Measurements from ENCODE around the gene DNAJC30.

GRCh38 chr7:73716318-73716890 is 33.2 kb upstream of the DNAJC30 start:
- TF ChIP-seq POLR2A (IDR thresholded peaks at IDR 0.05; ENCODE audit: low read depth, low read length) (no peak), ASH2L (IDR thresholded peaks at IDR 0.05; ENCODE audit: borderline replicate concordance, low read depth) (no peak), POLR2AphosphoS5 (IDR thresholded peaks at IDR 0.05; ENCODE audit: low read length) (no peak), GABPA (IDR thresholded peaks at IDR 0.05; ENCODE audit: low read depth) (no peak), ZNF24 (IDR thresholded peaks at IDR 0.05) (no peak), EP300 (IDR thresholded peaks at IDR 0.05; ENCODE audit: borderline replicate concordance in 1 of 2, control insufficient read depth in 1 of 2, low read depth in 2 of 2, low read length in 2 of 2) (no peak), SIN3A (IDR thresholded peaks at IDR 0.05; ENCODE audit: low read depth, low read length) (no peak), CREB1 (IDR thresholded peaks at IDR 0.05; ENCODE audit: low read depth) (no peak), JUNB (IDR thresholded peaks at IDR 0.05) (no peak), FOXK2 (IDR thresholded peaks at IDR 0.05) (no peak)
- TF ChIP-seq, protein P1, sequence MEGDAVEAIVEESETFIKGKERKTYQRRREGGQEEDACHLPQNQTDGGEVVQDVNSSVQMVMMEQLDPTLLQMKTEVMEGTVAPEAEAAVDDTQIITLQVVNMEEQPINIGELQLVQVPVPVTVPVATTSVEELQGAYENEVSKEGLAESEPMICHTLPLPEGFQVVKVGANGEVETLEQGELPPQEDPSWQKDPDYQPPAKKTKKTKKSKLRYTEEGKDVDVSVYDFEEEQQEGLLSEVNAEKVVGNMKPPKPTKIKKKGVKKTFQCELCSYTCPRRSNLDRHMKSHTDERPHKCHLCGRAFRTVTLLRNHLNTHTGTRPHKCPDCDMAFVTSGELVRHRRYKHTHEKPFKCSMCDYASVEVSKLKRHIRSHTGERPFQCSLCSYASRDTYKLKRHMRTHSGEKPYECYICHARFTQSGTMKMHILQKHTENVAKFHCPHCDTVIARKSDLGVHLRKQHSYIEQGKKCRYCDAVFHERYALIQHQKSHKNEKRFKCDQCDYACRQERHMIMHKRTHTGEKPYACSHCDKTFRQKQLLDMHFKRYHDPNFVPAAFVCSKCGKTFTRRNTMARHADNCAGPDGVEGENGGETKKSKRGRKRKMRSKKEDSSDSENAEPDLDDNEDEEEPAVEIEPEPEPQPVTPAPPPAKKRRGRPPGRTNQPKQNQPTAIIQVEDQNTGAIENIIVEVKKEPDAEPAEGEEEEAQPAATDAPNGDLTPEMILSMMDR (IDR thresholded peaks at IDR 0.05 in 2 of 3, conservative IDR thresholded peaks at IDR 0.05 in 1 of 3; ENCODE audit: control insufficient read depth in 2 of 3, extremely low read depth in 1 of 3, insufficient read depth in 1 of 3, low read depth in 3 of 3, low read length in 3 of 3) = no peak
